Activated effector memory CD4-positive, alpha-beta T cell treated with anti-CD3 and anti-CD28 coated beads, Interleukin-2, amount 50 U/mL, for 16 hours (primary cell): Measurements from ENCODE around the gene WNT16.
"Not testable (repeated sequence)": the region's sequence is repeated elsewhere in the genome, so short reads cannot be mapped to it uniquely, and the experiment has no call there.

Experiments used
- DNase-seq: peaks from one replicate; pipeline ENCODE4 v3.0.0-alpha.2; 2020

Gene WNT16

GRCh38 chr7:121328508-121329190 is at the start of gene WNT16:
Gene WNT16, plus strand, starts transcription at chr7:121329000. Its CDS starts 293 bp downstream, at chr7:121329293.
- no peak for DNase-seq

GRCh38 chr7:121279060-121279620 is 49.7 kb upstream of the WNT16 start:
- DNase-seq, result no peak

GRCh38 chr7:121279822-121280221 is 49.0 kb upstream of the WNT16 start:
- DNase-seq, result no peak

- DNase-seq, result no peak
Observed at GRCh38 chr7:121280656-121281055, 48.1 kb upstream of the WNT16 start.

- DNase-seq, result no peak
Observed at GRCh38 chr7:121282129-121282528, 46.7 kb upstream of the WNT16 start.

GRCh38 chr7:121285066-121285667 is 43.6 kb upstream of the WNT16 start:
- no peak for DNase-seq

GRCh38 chr7:121286186-121286585 is 42.6 kb upstream of the WNT16 start:
- no peak for DNase-seq

- no peak for DNase-seq
Observed at GRCh38 chr7:121286742-121287734, 41.8 kb upstream of the WNT16 start.

GRCh38 chr7:121288894-121289293 is 39.9 kb upstream of the WNT16 start:
- DNase-seq, result no peak

GRCh38 chr7:121289930-121290329 is 38.9 kb upstream of the WNT16 start:
- DNase-seq, result not testable (repeated sequence)

GRCh38 chr7:121294448-121294992 is 34.3 kb upstream of the WNT16 start:
- no peak for DNase-seq

GRCh38 chr7:121297843-121298242 is 31.0 kb upstream of the WNT16 start:
- DNase-seq, result no peak

- DNase-seq, result no peak
Observed at GRCh38 chr7:121298831-121299239, 30.0 kb upstream of the WNT16 start.

GRCh38 chr7:121300685-121301420 is 27.9 kb upstream of the WNT16 start:
- no peak for DNase-seq

GRCh38 chr7:121301446-121302213 is 27.2 kb upstream of the WNT16 start:
- no peak for DNase-seq

GRCh38 chr7:121302214-121302745 is 26.5 kb upstream of the WNT16 start:
- no peak for DNase-seq

GRCh38 chr7:121303422-121304101 is 25.2 kb upstream of the WNT16 start:
- no peak for DNase-seq

- DNase-seq, result no peak
Observed at GRCh38 chr7:121304102-121304658, 24.6 kb upstream of the WNT16 start.

GRCh38 chr7:121305109-121305508 is 23.7 kb upstream of the WNT16 start:
- DNase-seq, result no peak

- no peak for DNase-seq
Observed at GRCh38 chr7:121306565-121306964, 22.2 kb upstream of the WNT16 start.
